ENCODE results near the gene TAS1R1.
A peak's percentile ranks its signal among the peaks of the same experiment; 100 is the strongest.
"Not testable (repeated sequence)": the region's sequence is repeated elsewhere in the genome, so short reads cannot be mapped to it uniquely, and the experiment has no call there.

Gene TAS1R1

GRCh38 chr1:6592441-6592840 is 37.3 kb downstream of the TAS1R1 start:
- no peak for DNase-seq

GRCh38 chr1:6592865-6593593 is 37.9 kb downstream of the TAS1R1 start:
- DNase-seq = no peak

- no peak for DNase-seq
Measured at GRCh38 chr1:6593810-6594209, 38.7 kb downstream of the TAS1R1 start.

GRCh38 chr1:6594977-6595740 is 40.1 kb downstream of the TAS1R1 start:
- DNase-seq = no peak

GRCh38 chr1:6596351-6596750 is 41.2 kb downstream of the TAS1R1 start:
- DNase-seq = no peak

GRCh38 chr1:6596886-6597776 is 42.0 kb downstream of the TAS1R1 start:
- DNase-seq = no peak

- DNase-seq = no peak
Measured at GRCh38 chr1:6597777-6598131, 42.6 kb downstream of the TAS1R1 start.

GRCh38 chr1:6599141-6599975 is 44.3 kb downstream of the TAS1R1 start:
- DNase-seq = peak; percentile 74

- not testable (repeated sequence) for DNase-seq
Measured at GRCh38 chr1:6599991-6600390, 44.9 kb downstream of the TAS1R1 start.

DNA sequence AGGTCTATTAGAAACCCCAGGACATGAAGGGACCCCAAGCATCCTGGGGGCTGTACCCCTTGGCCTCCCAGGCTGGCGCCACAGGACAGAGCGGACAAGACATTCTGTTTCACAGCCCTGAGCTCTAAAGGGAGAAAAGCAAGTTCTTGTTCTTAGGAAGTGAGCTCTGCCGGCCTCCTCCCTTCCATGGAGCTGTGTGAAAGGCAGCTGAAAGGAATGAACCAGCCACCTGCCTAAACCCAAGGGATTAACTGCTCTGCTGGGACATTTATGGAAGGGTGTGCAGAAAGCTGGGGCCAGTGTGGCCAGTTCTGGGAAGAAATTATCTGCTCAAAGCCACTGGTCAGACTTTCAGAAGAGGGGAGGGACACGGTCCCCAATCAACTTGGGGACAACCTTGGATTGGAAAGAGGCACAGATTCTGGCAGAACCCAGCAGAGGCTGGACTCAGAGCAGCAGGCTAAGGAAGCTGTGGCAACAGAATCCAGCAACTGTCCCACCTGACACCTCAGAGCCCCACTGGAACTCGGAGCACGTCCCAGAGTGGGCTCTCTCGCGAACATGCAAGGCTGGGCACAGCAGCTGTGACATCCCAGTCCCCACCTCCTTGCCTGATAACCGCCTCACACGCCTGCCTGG is 45.4 kb downstream of the TAS1R1 start:
- DNase-seq = no peak

- peak; percentile 91 for DNase-seq
Measured at GRCh38 chr1:6601049-6601922, 46.2 kb downstream of the TAS1R1 start.

DNA sequence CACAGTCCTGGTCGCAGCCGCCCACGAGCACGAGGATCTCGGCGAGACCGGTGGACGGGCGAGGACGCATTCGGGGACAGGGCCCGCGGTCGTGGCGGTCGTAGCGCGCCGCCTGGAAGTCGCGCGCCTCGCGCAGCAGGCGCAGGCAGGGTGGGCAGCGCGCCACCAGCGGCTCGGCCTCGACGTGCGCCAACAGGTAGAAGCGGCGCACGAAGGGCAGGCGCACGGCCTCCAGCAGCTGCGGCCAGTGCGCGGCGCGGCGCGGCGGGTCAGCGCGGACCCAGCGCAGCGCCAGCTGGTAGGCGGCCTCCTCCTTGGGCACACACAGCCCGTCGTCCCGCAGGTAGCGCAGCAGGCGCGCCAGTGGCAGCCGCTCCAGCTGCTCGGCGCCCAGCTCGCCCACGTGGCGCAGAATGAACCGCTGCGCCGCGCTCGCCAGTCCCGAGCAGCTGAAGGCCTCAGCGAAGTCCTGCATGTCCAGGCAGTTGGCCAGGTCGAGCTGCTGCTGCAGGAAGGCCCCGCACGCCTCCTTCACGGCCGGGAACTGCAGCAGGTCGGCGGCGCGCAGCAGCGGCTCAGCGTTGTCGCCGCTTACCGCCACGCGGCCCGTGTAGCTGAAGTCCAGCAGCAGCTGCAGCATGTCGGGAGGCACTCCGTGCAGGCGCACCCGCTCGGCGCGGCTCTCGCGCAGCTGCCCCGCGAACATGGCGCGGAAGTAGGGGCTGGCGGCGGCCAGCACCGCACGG is 47.0 kb downstream of the TAS1R1 start:
- no peak for DNase-seq

GRCh38 chr1:6602669-6603237 is 47.6 kb downstream of the TAS1R1 start, which contains the start of gene KLHL21:
KLHL21 (minus strand) TSS chr1:6602869; CDS start chr1:6602817, 52 bp downstream.
- peak; percentile 86 for DNase-seq

- peak; percentile 63 for DNase-seq
Measured at GRCh38 chr1:6603238-6603914, 48.3 kb downstream of the TAS1R1 start.

- DNase-seq = peak; percentile 33
Measured at GRCh38 chr1:6603915-6604558, 48.9 kb downstream of the TAS1R1 start.

- no peak for DNase-seq
Measured at GRCh38 chr1:6612641-6613360, 57.7 kb downstream of the TAS1R1 start.

DNA sequence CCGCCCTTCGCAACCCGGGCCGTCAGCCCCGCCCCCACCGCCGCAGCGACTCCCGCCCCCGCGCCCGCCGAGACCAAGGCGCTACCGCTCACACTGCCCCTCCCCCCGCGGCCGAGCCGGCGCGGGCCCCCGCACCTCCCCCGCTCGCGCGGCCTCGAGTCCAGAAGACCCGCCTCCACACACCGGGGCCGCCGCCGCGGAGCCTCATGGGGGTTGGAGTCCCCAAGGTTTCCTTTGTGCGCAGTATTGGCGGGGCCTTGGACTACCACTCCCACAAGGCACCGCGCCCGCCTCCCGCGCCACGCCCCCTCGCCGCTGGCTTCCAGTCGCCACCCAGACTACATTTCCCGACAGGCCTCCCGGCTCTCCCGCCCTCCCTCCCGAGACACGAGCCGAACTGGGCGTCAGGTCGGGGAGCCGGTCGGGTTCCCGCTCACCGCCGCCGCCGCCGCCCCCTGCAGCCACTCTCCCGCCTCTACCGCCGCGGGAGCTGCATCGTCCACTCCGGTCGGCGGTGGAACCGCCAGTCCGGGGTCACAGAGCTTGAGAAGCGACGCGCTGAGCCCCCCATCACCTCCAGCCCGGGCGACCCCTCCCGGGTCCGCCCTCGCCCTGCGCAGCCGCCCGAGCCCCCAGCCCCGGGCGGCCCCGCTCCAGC is 58.4 kb downstream of the TAS1R1 start, which contains the start of gene PHF13:
Gene PHF13 (plus strand): TSS at position 371 of the 658 bp plus-strand sequence. CDS start 336 bp downstream, outside the sequence.
- peak; percentile 100 for DNase-seq
